Measurements from ENCODE around the gene OASL.

- TF ChIP-seq PPARD (CRISPR knock-in tag; IDR thresholded peaks at IDR 0.05) (no peak), BACH1 (tag; IDR thresholded peaks at IDR 0.05) (no peak), JUND (IDR thresholded peaks at IDR 0.05; ENCODE audit: borderline replicate concordance, low read depth, low read length) (no peak), JUND (tag; IDR thresholded peaks at IDR 0.05; ENCODE audit: borderline replicate concordance, low read depth, low read length) (no peak), ZBTB17 (CRISPR knock-in tag; IDR thresholded peaks at IDR 0.05) (no peak), TBP (optimal IDR thresholded peaks at IDR 0.05; ENCODE audit: low read depth, low read length) (no peak), POLR2A (conservative IDR thresholded peaks at IDR 0.05) (no peak), ZNF717 (CRISPR knock-in tag; IDR thresholded peaks at IDR 0.05) (no peak), POLR2AphosphoS5 (IDR thresholded peaks at IDR 0.05; ENCODE audit: control insufficient read depth, insufficient read depth, low read depth, low read length) (no peak), SMARCB1 (IDR thresholded peaks at IDR 0.05; ENCODE audit: insufficient read length, low read depth) (no peak), RB1 (IDR thresholded peaks at IDR 0.05; ENCODE audit: low read depth) (no peak), ZNF274 (IDR thresholded peaks at IDR 0.05; ENCODE audit: borderline replicate concordance, low read depth, low read length) (no peak), ELK1 (CRISPR knock-in tag; IDR thresholded peaks at IDR 0.05) (no peak)
- TF ChIP-seq, protein P1, sequence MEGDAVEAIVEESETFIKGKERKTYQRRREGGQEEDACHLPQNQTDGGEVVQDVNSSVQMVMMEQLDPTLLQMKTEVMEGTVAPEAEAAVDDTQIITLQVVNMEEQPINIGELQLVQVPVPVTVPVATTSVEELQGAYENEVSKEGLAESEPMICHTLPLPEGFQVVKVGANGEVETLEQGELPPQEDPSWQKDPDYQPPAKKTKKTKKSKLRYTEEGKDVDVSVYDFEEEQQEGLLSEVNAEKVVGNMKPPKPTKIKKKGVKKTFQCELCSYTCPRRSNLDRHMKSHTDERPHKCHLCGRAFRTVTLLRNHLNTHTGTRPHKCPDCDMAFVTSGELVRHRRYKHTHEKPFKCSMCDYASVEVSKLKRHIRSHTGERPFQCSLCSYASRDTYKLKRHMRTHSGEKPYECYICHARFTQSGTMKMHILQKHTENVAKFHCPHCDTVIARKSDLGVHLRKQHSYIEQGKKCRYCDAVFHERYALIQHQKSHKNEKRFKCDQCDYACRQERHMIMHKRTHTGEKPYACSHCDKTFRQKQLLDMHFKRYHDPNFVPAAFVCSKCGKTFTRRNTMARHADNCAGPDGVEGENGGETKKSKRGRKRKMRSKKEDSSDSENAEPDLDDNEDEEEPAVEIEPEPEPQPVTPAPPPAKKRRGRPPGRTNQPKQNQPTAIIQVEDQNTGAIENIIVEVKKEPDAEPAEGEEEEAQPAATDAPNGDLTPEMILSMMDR (IDR thresholded peaks at IDR 0.05 in 2 of 3, conservative IDR thresholded peaks at IDR 0.05 in 1 of 3; ENCODE audit: insufficient read depth in 2 of 3, low read depth in 1 of 3, low read length in 3 of 3) = no peak
- TF ChIP-seq, protein P2, sequence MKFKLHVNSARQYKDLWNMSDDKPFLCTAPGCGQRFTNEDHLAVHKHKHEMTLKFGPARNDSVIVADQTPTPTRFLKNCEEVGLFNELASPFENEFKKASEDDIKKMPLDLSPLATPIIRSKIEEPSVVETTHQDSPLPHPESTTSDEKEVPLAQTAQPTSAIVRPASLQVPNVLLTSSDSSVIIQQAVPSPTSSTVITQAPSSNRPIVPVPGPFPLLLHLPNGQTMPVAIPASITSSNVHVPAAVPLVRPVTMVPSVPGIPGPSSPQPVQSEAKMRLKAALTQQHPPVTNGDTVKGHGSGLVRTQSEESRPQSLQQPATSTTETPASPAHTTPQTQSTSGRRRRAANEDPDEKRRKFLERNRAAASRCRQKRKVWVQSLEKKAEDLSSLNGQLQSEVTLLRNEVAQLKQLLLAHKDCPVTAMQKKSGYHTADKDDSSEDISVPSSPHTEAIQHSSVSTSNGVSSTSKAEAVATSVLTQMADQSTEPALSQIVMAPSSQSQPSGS (CRISPR knock-in tag; IDR thresholded peaks at IDR 0.05) = no peak
Observed at GRCh38 chr12:120997448-120997847, 41.6 kb downstream of the OASL start.
